Upper lobe of right lung (tissue), 1 donor: Measurements from ENCODE around the gene GMDS. TPM values are rescaled to one million over a fixed set of nuclear protein-coding genes. Genes with fewer than 3 reads are reported as not detected.

Experiments used
- ATAC-seq: fragments of 200-7000 bp; cut with Tn5 transposase; one replicate; pipeline ENCODE4 v1.9.1; 2020; ENCODE audit warnings: mild to moderate bottlenecking, moderate library complexity
- DNase-seq: peaks from one replicate; pipeline ENCODE4 v3.0.0-alpha.2; 2020
- H3K27ac ChIP-seq: fragments of 200-600 bp; one replicate; pipeline ENCODE4 v1.8.0; 2022
- H3K27me3 ChIP-seq: fragments of 200-600 bp; one replicate; pipeline ENCODE4 v1.8.0; 2022; ENCODE audit warnings: mild to moderate bottlenecking
- H3K36me3 ChIP-seq: fragments of 200-600 bp; one replicate; pipeline ENCODE4 v1.8.0; 2022
- H3K4me1 ChIP-seq: fragments of 200-600 bp; one replicate; pipeline ENCODE4 v1.8.0; 2022
- H3K4me3 ChIP-seq: fragments of 200-600 bp; one replicate; pipeline ENCODE4 v1.8.0; 2022; ENCODE audit warnings: mild to moderate bottlenecking
- H3K9me3 ChIP-seq: fragments of 200-600 bp; one replicate; pipeline ENCODE4 v1.8.0; 2022
- intact Hi-C: fragments of 100-400 bp; cut with DNase I; formaldehyde crosslinking; loops from one replicate; pipeline ENCODE4 v1.11.0; 2022
- total RNA-seq: library from RNA; stranded (reverse); fragmentation: NEBNext Ultra II Directional; extraction: Animal tissue kit (Norgen Biotek cat#: 25700); gene quantifications from one replicate; pipeline ENCODE4 v1.2.1, GENCODE V29; 2021
- TF ChIP-seq, protein P1 (sequence below): fragments of 200-600 bp; IDR thresholded peaks from one replicate; pipeline ENCODE4 v1.8.0; 2022; ENCODE audit warnings: antibody characterized with exemption
- donor health status: DM: no; HTN: yes; CAD: no; lungs with severe emphysema.

GMDS gene
- total RNA-seq, 1 donor from 2014 or later, result 12.2 TPM

- H3K4me3 ChIP-seq, result no peak overlapping the region
Measured at GRCh38 chr6:2063547-2063946, 181.9 kb downstream of the GMDS start.

GRCh38 chr6:2061880-2062279 lies 183.5 kb downstream of the GMDS start:
- DNase-seq, result no peak
- Histone ChIP-seq H3K4me1 (no peaks in the 10 kb centered on the region), H3K27ac (no peak overlapping the region), H3K9me3 (no peaks in the 10 kb centered on the region), H3K27me3 (no peaks in the 10 kb centered on the region), H3K36me3 (no peaks in the 10 kb centered on the region), H3K4me3 (no peak overlapping the region)
- ATAC-seq, result no peak
- TF ChIP-seq, protein P1, sequence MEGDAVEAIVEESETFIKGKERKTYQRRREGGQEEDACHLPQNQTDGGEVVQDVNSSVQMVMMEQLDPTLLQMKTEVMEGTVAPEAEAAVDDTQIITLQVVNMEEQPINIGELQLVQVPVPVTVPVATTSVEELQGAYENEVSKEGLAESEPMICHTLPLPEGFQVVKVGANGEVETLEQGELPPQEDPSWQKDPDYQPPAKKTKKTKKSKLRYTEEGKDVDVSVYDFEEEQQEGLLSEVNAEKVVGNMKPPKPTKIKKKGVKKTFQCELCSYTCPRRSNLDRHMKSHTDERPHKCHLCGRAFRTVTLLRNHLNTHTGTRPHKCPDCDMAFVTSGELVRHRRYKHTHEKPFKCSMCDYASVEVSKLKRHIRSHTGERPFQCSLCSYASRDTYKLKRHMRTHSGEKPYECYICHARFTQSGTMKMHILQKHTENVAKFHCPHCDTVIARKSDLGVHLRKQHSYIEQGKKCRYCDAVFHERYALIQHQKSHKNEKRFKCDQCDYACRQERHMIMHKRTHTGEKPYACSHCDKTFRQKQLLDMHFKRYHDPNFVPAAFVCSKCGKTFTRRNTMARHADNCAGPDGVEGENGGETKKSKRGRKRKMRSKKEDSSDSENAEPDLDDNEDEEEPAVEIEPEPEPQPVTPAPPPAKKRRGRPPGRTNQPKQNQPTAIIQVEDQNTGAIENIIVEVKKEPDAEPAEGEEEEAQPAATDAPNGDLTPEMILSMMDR, result no peak
- intact Hi-C loops, result no loop called here

More at GRCh38 chr6:2063547-2063946, 181.9 kb downstream of the GMDS start:
- H3K27ac ChIP-seq, result no peak overlapping the region
- ATAC-seq (no peak), DNase-seq (no peak)
- no peaks in the 10 kb centered on the region for H3K4me1 ChIP-seq
- intact Hi-C loops, result no loop called here
- TF ChIP-seq, protein P1, result no peak
- no peaks in the 10 kb centered on the region for H3K9me3 ChIP-seq
- H3K36me3 ChIP-seq, result no peaks in the 10 kb centered on the region
- H3K27me3 ChIP-seq, result no peaks in the 10 kb centered on the region

GRCh38 chr6:2055911-2056310 lies 189.5 kb downstream of the GMDS start:
- H3K27me3 ChIP-seq, result no peaks in the 10 kb centered on the region
- H3K36me3 ChIP-seq, result no peaks in the 10 kb centered on the region
- TF ChIP-seq, protein P1, result no peak
- no peak overlapping the region for H3K27ac ChIP-seq
- H3K4me1 ChIP-seq, result no peaks in the 10 kb centered on the region
- DNase-seq (no peak), ATAC-seq (no peak)
- H3K9me3 ChIP-seq, result no peaks in the 10 kb centered on the region
- intact Hi-C loops, result no loop called here
- H3K4me3 ChIP-seq, result no peak overlapping the region

DNA sequence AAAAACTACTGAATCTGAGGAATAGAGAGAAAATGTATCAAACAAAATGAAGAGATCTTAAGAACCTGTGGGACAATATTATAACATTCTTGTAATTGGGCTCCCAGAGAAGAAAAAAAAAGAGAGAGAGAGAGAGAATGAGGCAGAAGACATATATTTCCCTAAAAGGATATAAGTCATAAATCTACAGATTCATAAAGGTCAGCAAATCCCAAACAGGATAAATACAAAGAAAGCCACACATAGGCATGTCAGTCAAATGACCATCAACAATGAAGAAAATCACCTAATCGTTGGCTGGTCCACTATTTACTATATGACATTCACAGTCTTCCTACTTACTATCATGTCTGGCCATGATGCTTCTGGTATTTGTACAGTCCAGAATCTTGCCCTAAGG lies 190.3 kb downstream of the GMDS start:
- DNase-seq (no peak), ATAC-seq (no peak)
- no peaks in the 10 kb centered on the region for H3K27me3 ChIP-seq
- H3K4me1 ChIP-seq, result no peaks in the 10 kb centered on the region
- H3K27ac ChIP-seq, result no peak overlapping the region
- no peaks in the 10 kb centered on the region for H3K36me3 ChIP-seq
- no peaks in the 10 kb centered on the region for H3K9me3 ChIP-seq
- intact Hi-C loops, result no loop called here
- H3K4me3 ChIP-seq, result no peak overlapping the region
- TF ChIP-seq, protein P1, result no peak

GRCh38 chr6:2054516-2055067 lies 190.8 kb downstream of the GMDS start:
- TF ChIP-seq, protein P1, result no peak
- DNase-seq, result no peak

DNA sequence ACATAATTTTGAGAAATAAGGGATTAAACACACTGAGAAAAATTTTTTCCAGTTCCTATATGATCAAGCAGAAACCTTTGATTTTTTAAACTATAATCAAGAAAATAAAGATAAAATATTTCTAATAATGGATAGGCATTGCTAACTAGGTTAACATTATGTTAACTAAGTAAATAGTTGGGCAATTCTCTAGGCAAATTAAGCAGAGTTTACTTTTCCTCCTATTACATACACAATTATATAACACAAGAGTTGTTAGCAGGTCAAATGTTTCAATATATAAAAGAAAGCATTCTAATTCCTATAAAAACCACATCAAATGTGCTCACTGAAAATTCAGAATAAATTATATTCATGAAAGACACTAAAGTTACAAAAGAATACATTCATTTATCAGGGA lies 191.7 kb downstream of the GMDS start:
- intact Hi-C loops, result no loop called here
- ATAC-seq, result no peak

More at GRCh38 chr6:2054516-2055067, 190.8 kb downstream of the GMDS start:
- Histone ChIP-seq H3K27ac (no peak overlapping the region), H3K36me3 (no peaks in the 10 kb centered on the region), H3K9me3 (no peaks in the 10 kb centered on the region), H3K4me3 (no peak overlapping the region), H3K27me3 (no peaks in the 10 kb centered on the region), H3K4me1 (no peaks in the 10 kb centered on the region)
- ATAC-seq, result no peak
- intact Hi-C loops, result no loop called here

More for the DNA sequence above, 191.7 kb downstream of the GMDS start:
- Histone ChIP-seq H3K4me3 (no peak overlapping the region), H3K9me3 (no peaks in the 10 kb centered on the region), H3K4me1 (no peaks in the 10 kb centered on the region), H3K36me3 (no peaks in the 10 kb centered on the region), H3K27ac (no peak overlapping the region), H3K27me3 (no peaks in the 10 kb centered on the region)
- TF ChIP-seq, protein P1, result no peak
- DNase-seq, result no peak
